CD8-positive, alpha-beta memory T cell (primary cell): Measurements from ENCODE around the gene GRID1. TPM values are rescaled to one million over a fixed set of nuclear protein-coding genes. Genes with fewer than 3 reads are reported as not detected.

ENCODE experiments used
- CTCF ChIA-PET: fragments of 350-600 bp; sonication (Branson Sonifier 250); formaldehyde crosslinking; loops from one replicate; lab custom pipeline; 2021; ENCODE audit warnings: antibody characterized with exemption; lab: Charles Lee
- POLR2A ChIA-PET: fragments of 350-600 bp; sonication (Branson Sonifier 250); formaldehyde crosslinking; loops from one replicate; lab custom pipeline; 2021; ENCODE audit warnings: antibody characterized with exemption; lab: Charles Lee
- DNase-seq, 5 donors: peaks; one replicate each; pipeline versions ENCODE4 v3.0.0 to v3.0.0-alpha.2; 2020 to 2022; ENCODE audit warnings: mixed read lengths in 1 of 5
- H3K27ac ChIP-seq: one replicate; pipeline ENCODE4 v1.7.0; 2013; ENCODE audit warnings: low read depth, mild to moderate bottlenecking, low read length, moderate library complexity
- H3K27me3 ChIP-seq: 2 replicates; pipeline ENCODE4 v1.7.0; 2013; ENCODE audit warnings: low read length, mild to moderate bottlenecking; ENCODE audit not compliant: insufficient read depth, poor library complexity, severe bottlenecking
- H3K36me3 ChIP-seq: 2 replicates; pipeline ENCODE4 v1.7.0; 2013; ENCODE audit warnings: mild to moderate bottlenecking, low read length, moderate library complexity; ENCODE audit not compliant: insufficient read depth
- H3K4me1 ChIP-seq: 2 replicates; pipeline ENCODE4 v1.7.0; 2013; ENCODE audit warnings: mild to moderate bottlenecking, low read length, moderate library complexity; ENCODE audit not compliant: insufficient read depth
- H3K4me3 ChIP-seq: 2 replicates; pipeline ENCODE4 v1.7.0; 2013; ENCODE audit warnings: mild to moderate bottlenecking, low read length
- H3K9me3 ChIP-seq: 2 replicates; pipeline ENCODE4 v1.7.0; 2013; ENCODE audit warnings: mild to moderate bottlenecking, low read length
- H3K27ac Mint-ChIP-seq, 8 donors: one replicate each; pipeline ENCODE4 v1.8.0; 2020 to 2021; ENCODE audit warnings: mixed read lengths in 8 of 8, mild to moderate bottlenecking in 6 of 8, inconsistent platforms in 3 of 8, moderate library complexity in 3 of 8
- H3K27me3 Mint-ChIP-seq, 2 donors: one replicate each; pipeline ENCODE4 v1.8.0; 2020 to 2021; ENCODE audit warnings: mixed read lengths in 2 of 2, mild to moderate bottlenecking in 1 of 2, moderate library complexity in 1 of 2
- H3K36me3 Mint-ChIP-seq, 3 donors: one replicate each; pipeline ENCODE4 v1.8.0; 2020 to 2021; ENCODE audit warnings: mixed read lengths in 3 of 3, inconsistent platforms in 1 of 3, mild to moderate bottlenecking in 1 of 3
- H3K4me1 Mint-ChIP-seq, 3 donors: one replicate each; pipeline ENCODE4 v1.8.0; 2020 to 2021; ENCODE audit warnings: mixed read lengths in 3 of 3, inconsistent platforms in 1 of 3, mild to moderate bottlenecking in 1 of 3
- H3K4me3 Mint-ChIP-seq, 7 donors: one replicate each; pipeline ENCODE4 v1.8.0; 2020 to 2021; ENCODE audit warnings: mixed read lengths in 7 of 7, mild to moderate bottlenecking in 6 of 7, moderate library complexity in 4 of 7, inconsistent platforms in 2 of 7
- H3K9me3 Mint-ChIP-seq, 5 donors: one replicate each; pipeline ENCODE4 v1.8.0; 2020 to 2022; ENCODE audit warnings: mixed read lengths in 5 of 5, mild to moderate bottlenecking in 3 of 5, moderate library complexity in 2 of 5, inconsistent platforms in 1 of 5
- polyA plus RNA-seq: library from polyadenylated mRNA; unstranded; fragments of 300-500 nt; fragmentation: Illumina TruSeq; gene quantifications from one replicate; pipeline ENCODE4 v1.2.3, GENCODE V29; 2021
- total RNA-seq, 2 experiments: library from RNA; stranded (reverse); gene quantifications; one replicate each; pipeline ENCODE4 v1.2.3, GENCODE V29; 2021

GRID1 gene
- total and polyA plus RNA-seq, 3 experiments from 2014 or later, result not detected

GRCh38 chr10:86209726-86210125 lies 156.9 kb downstream of the GRID1 start:
- Histone ChIP-seq H3K36me3 (no peaks in the 10 kb centered on the region), H3K27me3 (no peaks in the 10 kb centered on the region), H3K9me3 (no peaks in the 10 kb centered on the region), H3K27ac (no peak overlapping the region), H3K4me1 (no peaks in the 10 kb centered on the region), H3K4me3 (no peak overlapping the region)
- no peaks in the 10 kb centered on the region for H3K36me3 Mint-ChIP-seq
- H3K4me3 Mint-ChIP-seq, result no peak overlapping the region
- H3K4me1 Mint-ChIP-seq, result no peaks in the 10 kb centered on the region
- no peak overlapping the region for H3K27ac Mint-ChIP-seq
- DNase-seq, result no peak
- peaks cover 0 to 5% (median 0%) of the 10 kb centered on the region in 5 donors for H3K9me3 Mint-ChIP-seq
- ChIA-PET CTCF (no interaction called here), POLR2A (no interaction called here)
- peaks cover 0 to 7% of the 10 kb centered on the region in 2 donors for H3K27me3 Mint-ChIP-seq

DNA sequence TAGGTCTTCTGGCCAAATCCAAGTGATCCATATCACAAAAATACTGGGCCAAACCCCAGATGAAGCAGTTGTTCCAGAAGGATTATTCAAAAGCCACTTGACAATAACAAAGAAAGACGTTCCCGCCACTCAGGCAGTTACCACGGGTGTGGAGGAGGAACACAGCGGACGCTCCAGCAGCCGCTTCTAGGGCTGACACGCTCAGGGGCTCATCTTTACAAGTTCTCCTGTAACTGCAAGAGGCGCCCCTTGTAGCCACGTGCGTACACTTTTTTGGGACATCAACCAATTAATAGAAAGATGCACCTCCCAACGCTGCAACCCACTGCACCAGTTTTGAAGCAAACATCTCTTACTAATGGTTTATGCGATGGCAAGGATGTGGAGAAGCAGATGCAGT lies 159.4 kb downstream of the GRID1 start:
- Histone ChIP-seq H3K9me3 (no peaks in the 10 kb centered on the region), H3K36me3 (no peaks in the 10 kb centered on the region), H3K4me1 (no peaks in the 10 kb centered on the region), H3K27ac (no peak overlapping the region), H3K4me3 (no peak overlapping the region), H3K27me3 (no peaks in the 10 kb centered on the region)
- ChIA-PET POLR2A (no interaction called here), CTCF (no interaction called here)
- DNase-seq, result no peak
- no peaks in the 10 kb centered on the region for H3K4me1 Mint-ChIP-seq
- peaks cover 0 to 3% of the 10 kb centered on the region in 2 donors for H3K27me3 Mint-ChIP-seq
- no peak overlapping the region for H3K27ac Mint-ChIP-seq
- no peak overlapping the region for H3K4me3 Mint-ChIP-seq
- peaks cover 0 to 5% (median 0%) of the 10 kb centered on the region in 5 donors for H3K9me3 Mint-ChIP-seq
- H3K36me3 Mint-ChIP-seq, result no peaks in the 10 kb centered on the region

GRCh38 chr10:86206240-86206579 lies 160.4 kb downstream of the GRID1 start:
- no peaks in the 10 kb centered on the region for H3K36me3 ChIP-seq
- Mint-ChIP-seq H3K9me3 (peaks cover 0 to 5% (median 0%) of the 10 kb centered on the region in 5 donors), H3K4me1 (no peaks in the 10 kb centered on the region), H3K36me3 (no peaks in the 10 kb centered on the region), H3K4me3 (no peak overlapping the region), H3K27ac (no peak overlapping the region), H3K27me3 (peaks cover 0 to 3% of the 10 kb centered on the region in 2 donors)
- no peaks in the 10 kb centered on the region for H3K4me1 ChIP-seq
- no peak overlapping the region for H3K4me3 ChIP-seq
- ChIA-PET POLR2A (no interaction called here), CTCF (no interaction called here)
- no peak for DNase-seq
- no peaks in the 10 kb centered on the region for H3K9me3 ChIP-seq
- H3K27ac ChIP-seq, result no peak overlapping the region
- no peaks in the 10 kb centered on the region for H3K27me3 ChIP-seq

- peaks cover 0 to 3% of the 10 kb centered on the region in 2 donors for H3K27me3 Mint-ChIP-seq
- POLR2A ChIA-PET, result no interaction called here
Measured at GRCh38 chr10:86205306-86206239, 161.0 kb downstream of the GRID1 start.

DNA sequence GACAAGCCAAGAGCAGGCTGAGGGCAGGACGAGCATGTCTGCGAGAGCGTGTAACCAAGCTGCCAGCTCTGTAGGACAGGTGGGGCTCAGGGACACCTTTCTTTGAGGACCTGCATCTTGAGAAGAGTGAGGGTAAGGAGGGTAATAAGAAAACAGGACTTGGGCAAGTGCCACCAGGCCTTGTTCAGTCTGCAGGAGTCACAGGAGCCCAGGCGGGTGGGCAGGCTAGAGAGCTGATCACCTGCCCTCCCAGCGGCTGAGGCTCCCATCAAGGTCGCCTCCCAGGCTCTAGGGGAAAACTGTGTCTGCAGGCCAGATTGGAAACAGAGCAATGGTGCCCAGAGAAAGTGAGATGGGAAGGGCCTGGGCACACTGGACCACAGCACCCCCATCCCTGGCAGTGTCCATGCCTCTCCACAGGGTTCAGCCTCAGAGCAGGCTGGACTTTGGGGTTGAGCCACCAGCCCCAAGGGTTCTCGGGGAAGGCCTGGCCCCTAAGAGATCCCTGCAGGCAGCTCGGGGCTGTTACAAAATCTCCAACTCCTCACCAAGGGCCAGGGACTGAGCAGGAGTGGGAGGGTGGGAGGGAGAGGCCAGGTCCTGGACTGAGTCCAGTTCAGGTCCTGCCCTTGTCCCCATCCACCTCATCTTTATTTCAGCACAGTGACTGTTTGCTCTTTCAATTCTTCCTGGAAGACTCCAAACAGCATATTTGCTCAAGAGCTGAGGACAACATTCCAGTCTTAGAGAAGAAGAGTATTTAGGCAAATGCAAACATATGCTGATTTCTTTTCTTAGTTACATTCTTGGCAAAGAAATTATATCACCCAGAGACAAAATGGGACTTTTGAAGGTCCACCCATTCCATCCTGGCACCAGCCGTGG lies 161.9 kb downstream of the GRID1 start:
- H3K36me3 Mint-ChIP-seq, result no peaks in the 10 kb centered on the region
- Histone ChIP-seq H3K9me3 (no peaks in the 10 kb centered on the region), H3K4me3 (no peak overlapping the region), H3K27ac (no peak overlapping the region), H3K4me1 (no peaks in the 10 kb centered on the region), H3K27me3 (no peaks in the 10 kb centered on the region), H3K36me3 (no peaks in the 10 kb centered on the region)
- CTCF ChIA-PET, result no interaction called here
- no peak overlapping the region for H3K27ac Mint-ChIP-seq
- H3K27me3 Mint-ChIP-seq, result peaks cover 0 to under 1% of the 10 kb centered on the region in 2 donors
- POLR2A ChIA-PET, result no interaction called here
- no peaks in the 10 kb centered on the region for H3K4me1 Mint-ChIP-seq
- DNase-seq, result no peak
- H3K9me3 Mint-ChIP-seq, result peaks cover 0 to 5% (median 0%) of the 10 kb centered on the region in 5 donors
- H3K4me3 Mint-ChIP-seq, result no peak overlapping the region

More at GRCh38 chr10:86205306-86206239, 161.0 kb downstream of the GRID1 start:
- Histone ChIP-seq H3K27me3 (no peaks in the 10 kb centered on the region), H3K36me3 (no peaks in the 10 kb centered on the region), H3K9me3 (no peaks in the 10 kb centered on the region), H3K4me1 (no peaks in the 10 kb centered on the region), H3K27ac (no peak overlapping the region), H3K4me3 (no peak overlapping the region)
- Mint-ChIP-seq H3K36me3 (no peaks in the 10 kb centered on the region), H3K27ac (no peak overlapping the region), H3K9me3 (peaks cover 0 to 5% (median 0%) of the 10 kb centered on the region in 5 donors), H3K4me1 (no peaks in the 10 kb centered on the region), H3K4me3 (no peak overlapping the region)
- DNase-seq, result no peak
- CTCF ChIA-PET, result no interaction called here

GRCh38 chr10:86203162-86203905 lies 163.3 kb downstream of the GRID1 start:
- ChIA-PET POLR2A (no interaction called here), CTCF (no interaction called here)
- Histone ChIP-seq H3K27me3 (no peaks in the 10 kb centered on the region), H3K4me1 (no peaks in the 10 kb centered on the region), H3K27ac (no peak overlapping the region), H3K9me3 (no peaks in the 10 kb centered on the region), H3K4me3 (no peak overlapping the region), H3K36me3 (no peaks in the 10 kb centered on the region)
- H3K27me3 Mint-ChIP-seq, result peaks cover 0 to 4% of the 10 kb centered on the region in 2 donors
- peaks cover 0 to 3% (median 0%) of the 10 kb centered on the region in 5 donors for H3K9me3 Mint-ChIP-seq
- H3K4me3 Mint-ChIP-seq, result no peak overlapping the region
- no peak overlapping the region for H3K27ac Mint-ChIP-seq
- DNase-seq, result no peak
- no peaks in the 10 kb centered on the region for H3K36me3 Mint-ChIP-seq
- H3K4me1 Mint-ChIP-seq, result no peaks in the 10 kb centered on the region

DNA sequence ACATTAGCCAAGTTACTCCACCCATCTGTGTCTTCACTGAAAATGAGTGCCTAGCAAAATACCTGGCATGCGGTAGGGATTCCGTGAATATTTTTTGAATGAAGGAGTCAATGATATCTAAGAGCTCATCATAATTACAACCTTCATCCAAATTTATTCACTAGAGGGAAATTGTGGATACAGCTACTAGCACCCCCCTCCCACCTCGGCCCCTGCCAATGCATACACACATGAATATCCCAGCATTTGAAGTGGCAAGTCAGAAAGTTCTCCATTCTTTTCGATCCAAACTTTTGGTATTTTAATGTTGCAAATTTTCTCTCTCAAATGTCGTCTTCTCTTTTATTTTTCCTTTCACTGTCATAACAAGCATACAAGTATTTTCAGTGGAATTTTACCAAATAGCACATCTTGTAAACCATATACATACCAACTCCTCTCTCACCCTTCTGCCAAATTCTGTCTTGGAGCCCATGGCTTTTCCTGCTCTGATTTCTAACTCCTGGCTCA lies 164.3 kb downstream of the GRID1 start:
- POLR2A ChIA-PET, result no interaction called here
- Histone ChIP-seq H3K36me3 (no peaks in the 10 kb centered on the region), H3K4me1 (no peaks in the 10 kb centered on the region), H3K27me3 (no peaks in the 10 kb centered on the region), H3K27ac (no peak overlapping the region), H3K4me3 (no peak overlapping the region), H3K9me3 (no peaks in the 10 kb centered on the region)
- Mint-ChIP-seq H3K4me1 (no peaks in the 10 kb centered on the region), H3K27me3 (peaks cover 0 to 10% of the 10 kb centered on the region in 2 donors), H3K9me3 (peaks cover 0 to 3% (median 0%) of the 10 kb centered on the region in 5 donors), H3K4me3 (no peak overlapping the region), H3K27ac (no peak overlapping the region), H3K36me3 (no peaks in the 10 kb centered on the region)
- CTCF ChIA-PET, result no interaction called here
- DNase-seq, result no peak
